ENCODE measurements around the gene FKBP1B. TPM values are rescaled to one million over a fixed set of nuclear protein-coding genes. Genes with fewer than 3 reads are reported as not detected.

The FKBP1B gene
- polyA plus RNA-seq, 1 of the 3 experiments (the other 2 are of a cell fraction) = 69.7 TPM

DNA sequence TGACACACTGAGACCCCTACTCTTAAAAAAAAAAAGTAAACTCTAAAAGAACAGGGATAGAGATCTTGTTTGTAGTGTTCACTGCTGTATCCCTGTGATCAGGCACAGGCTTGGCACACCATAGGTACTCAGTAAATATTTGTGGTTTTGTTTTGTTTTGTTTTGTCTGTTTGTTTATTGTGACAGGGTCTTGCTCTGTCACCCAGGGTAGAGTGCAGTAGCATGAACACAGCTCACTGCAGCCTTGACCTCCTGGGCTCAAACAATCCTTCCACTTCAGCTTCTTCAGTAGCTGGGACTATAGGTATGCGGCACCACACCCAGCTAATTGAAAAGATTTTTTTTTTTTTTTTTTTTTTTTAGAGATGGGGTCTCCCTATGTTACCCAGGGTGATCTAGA is 3.4 kb downstream of the FKBP1B start (continued):
- TF ChIP-seq FOSL2 (IDR thresholded peaks at IDR 0.05; ENCODE audit: borderline replicate concordance, low read depth) = no peak
- TF ChIP-seq, protein P1, sequence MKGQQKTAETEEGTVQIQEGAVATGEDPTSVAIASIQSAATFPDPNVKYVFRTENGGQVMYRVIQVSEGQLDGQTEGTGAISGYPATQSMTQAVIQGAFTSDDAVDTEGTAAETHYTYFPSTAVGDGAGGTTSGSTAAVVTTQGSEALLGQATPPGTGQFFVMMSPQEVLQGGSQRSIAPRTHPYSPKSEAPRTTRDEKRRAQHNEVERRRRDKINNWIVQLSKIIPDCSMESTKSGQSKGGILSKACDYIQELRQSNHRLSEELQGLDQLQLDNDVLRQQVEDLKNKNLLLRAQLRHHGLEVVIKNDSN (IDR thresholded peaks at IDR 0.05; ENCODE audit: borderline replicate concordance, low read depth) = no peak
- TF ChIP-seq YY1 (IDR thresholded peaks at IDR 0.05; ENCODE audit: low read depth) = no peak
- no peak for TF ChIP-seq RCOR1 (IDR thresholded peaks at IDR 0.05; ENCODE audit: low read length)
- no peak for TF ChIP-seq MEF2A (IDR thresholded peaks at IDR 0.05; ENCODE audit: borderline replicate concordance, low read depth)
- TF ChIP-seq EZH2phosphoT487 (IDR thresholded peaks at IDR 0.05; ENCODE audit: borderline replicate concordance, low read depth) = no peak

DNA sequence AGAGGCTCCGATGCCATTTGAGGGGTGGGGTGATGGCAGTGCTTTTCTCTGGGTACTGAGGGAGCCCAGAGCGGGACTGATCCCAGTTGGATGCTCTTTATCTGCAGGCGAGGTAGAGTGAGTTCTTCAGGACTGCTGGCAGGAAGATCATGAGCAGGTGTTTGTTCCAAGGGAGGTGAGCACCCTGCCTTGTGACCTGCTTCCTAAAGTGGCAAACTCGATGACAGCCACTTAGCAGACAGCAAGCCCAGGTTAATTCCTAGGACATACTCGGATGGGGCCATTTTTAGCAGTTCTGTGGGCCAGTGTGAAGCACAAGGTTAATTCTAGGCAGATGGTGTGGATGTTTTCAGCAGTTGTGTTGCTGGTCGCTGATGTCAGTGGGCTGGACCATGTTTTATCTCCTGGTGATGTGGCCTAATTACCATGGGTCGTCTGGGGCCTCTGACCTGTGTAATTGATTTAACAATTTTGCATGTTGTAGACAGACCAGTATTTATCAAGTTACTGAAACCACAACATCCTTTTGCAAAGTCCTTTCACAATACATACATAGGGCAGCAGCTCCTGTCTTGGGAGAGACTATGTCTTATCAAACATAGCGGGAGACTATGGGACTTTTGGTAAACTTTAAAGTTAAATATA is 4.9 kb downstream of the FKBP1B start:
- ChIA-PET CTCF (interaction anchor here (1.5 to 1.9 kb wide), 4 partner anchors 12 to 230 kb away, joined by 3 to 4 read pairs (median 4); partner anchors contain the start of gene SF3B6), POLR2A (interaction anchor here (1.0 kb wide), 1 partner anchor 12 kb away, joined by 4 read pairs; no protein-coding TSS in a partner anchor)
- H3K9me2 ChIP-seq = no peaks in the 10 kb centered on the region
- WGBS (ENCODE audit: low lambda C conversion rate) = 62% methylated on average over 8 of the region's 8 CpGs
- peak; percentile 37 for DNase-seq
- H3K4me2 ChIP-seq = no peak overlapping the region
- H4K20me1 ChIP-seq (ENCODE audit: insufficient read depth) = no peaks in the 10 kb centered on the region
- peaks cover 9% of the 10 kb centered on the region for H3F3A ChIP-seq (replicated peaks; ENCODE audit: insufficient read depth)
- peaks cover 0 to 11% of the 10 kb centered on the region in 2 experiments for H3K36me3 ChIP-seq (replicated peaks in 1 of 2; ENCODE audit: control insufficient read depth in 1 of 2, insufficient read depth in 2 of 2, low read length in 1 of 2)
- no peak overlapping the region for H3K9ac ChIP-seq
- no peaks in the 10 kb centered on the region for H3K9me3 ChIP-seq
- H3K4me1 ChIP-seq (ENCODE audit: control insufficient read depth in 1 of 2, insufficient read depth in 2 of 2, low read depth in 1 of 2, low read length in 1 of 2) = peaks cover 0 to 15% of the 10 kb centered on the region in 2 experiments; a peak in 1 of 4 replicates
- peak overlapping the region in 1 of 2 experiments; percentile 56; a peak in 1 of 4 replicates for H3K27ac ChIP-seq (ENCODE audit: low read depth in 2 of 2, low read length in 1 of 2)
- H3K4me3 ChIP-seq (ENCODE audit: low read depth in 2 of 2, low read length in 1 of 2) = no peak overlapping the region
- TF ChIP-seq MXI1 (IDR thresholded peaks at IDR 0.05; ENCODE audit: low read depth, low read length) (no peak), MEF2A (IDR thresholded peaks at IDR 0.05; ENCODE audit: borderline replicate concordance, low read depth) (no peak), TEAD4 (IDR thresholded peaks at IDR 0.05; ENCODE audit: borderline replicate concordance, insufficient read depth) (no peak), EP300 (IDR thresholded peaks at IDR 0.05; ENCODE audit: borderline replicate concordance in 1 of 2, low read depth in 1 of 2, low read length in 1 of 2) (no peak), TCF12 (IDR thresholded peaks at IDR 0.05) (no peak), GATA2 (CRISPR knock-in tag; IDR thresholded peaks at IDR 0.05) (no peak), GABPA (IDR thresholded peaks at IDR 0.05; ENCODE audit: low read depth) (no peak), TAF1 (IDR thresholded peaks at IDR 0.05; ENCODE audit: borderline replicate concordance, low read depth, low read length) (no peak), FOXM1 (IDR thresholded peaks at IDR 0.05; ENCODE audit: low read depth) (no peak), YY1 (IDR thresholded peaks at IDR 0.05; ENCODE audit: low read depth) (no peak), RCOR1 (IDR thresholded peaks at IDR 0.05; ENCODE audit: low read length) (no peak), NFIC (IDR thresholded peaks at IDR 0.05; ENCODE audit: borderline replicate concordance) (no peak)
- TF ChIP-seq, protein P2, sequence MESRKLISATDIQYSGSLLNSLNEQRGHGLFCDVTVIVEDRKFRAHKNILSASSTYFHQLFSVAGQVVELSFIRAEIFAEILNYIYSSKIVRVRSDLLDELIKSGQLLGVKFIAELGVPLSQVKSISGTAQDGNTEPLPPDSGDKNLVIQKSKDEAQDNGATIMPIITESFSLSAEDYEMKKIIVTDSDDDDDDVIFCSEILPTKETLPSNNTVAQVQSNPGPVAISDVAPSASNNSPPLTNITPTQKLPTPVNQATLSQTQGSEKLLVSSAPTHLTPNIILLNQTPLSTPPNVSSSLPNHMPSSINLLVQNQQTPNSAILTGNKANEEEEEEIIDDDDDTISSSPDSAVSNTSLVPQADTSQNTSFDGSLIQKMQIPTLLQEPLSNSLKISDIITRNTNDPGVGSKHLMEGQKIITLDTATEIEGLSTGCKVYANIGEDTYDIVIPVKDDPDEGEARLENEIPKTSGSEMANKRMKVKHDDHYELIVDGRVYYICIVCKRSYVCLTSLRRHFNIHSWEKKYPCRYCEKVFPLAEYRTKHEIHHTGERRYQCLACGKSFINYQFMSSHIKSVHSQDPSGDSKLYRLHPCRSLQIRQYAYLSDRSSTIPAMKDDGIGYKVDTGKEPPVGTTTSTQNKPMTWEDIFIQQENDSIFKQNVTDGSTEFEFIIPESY (IDR thresholded peaks at IDR 0.05; ENCODE audit: borderline replicate concordance, low read depth) = no peak
- TF ChIP-seq, protein P3, sequence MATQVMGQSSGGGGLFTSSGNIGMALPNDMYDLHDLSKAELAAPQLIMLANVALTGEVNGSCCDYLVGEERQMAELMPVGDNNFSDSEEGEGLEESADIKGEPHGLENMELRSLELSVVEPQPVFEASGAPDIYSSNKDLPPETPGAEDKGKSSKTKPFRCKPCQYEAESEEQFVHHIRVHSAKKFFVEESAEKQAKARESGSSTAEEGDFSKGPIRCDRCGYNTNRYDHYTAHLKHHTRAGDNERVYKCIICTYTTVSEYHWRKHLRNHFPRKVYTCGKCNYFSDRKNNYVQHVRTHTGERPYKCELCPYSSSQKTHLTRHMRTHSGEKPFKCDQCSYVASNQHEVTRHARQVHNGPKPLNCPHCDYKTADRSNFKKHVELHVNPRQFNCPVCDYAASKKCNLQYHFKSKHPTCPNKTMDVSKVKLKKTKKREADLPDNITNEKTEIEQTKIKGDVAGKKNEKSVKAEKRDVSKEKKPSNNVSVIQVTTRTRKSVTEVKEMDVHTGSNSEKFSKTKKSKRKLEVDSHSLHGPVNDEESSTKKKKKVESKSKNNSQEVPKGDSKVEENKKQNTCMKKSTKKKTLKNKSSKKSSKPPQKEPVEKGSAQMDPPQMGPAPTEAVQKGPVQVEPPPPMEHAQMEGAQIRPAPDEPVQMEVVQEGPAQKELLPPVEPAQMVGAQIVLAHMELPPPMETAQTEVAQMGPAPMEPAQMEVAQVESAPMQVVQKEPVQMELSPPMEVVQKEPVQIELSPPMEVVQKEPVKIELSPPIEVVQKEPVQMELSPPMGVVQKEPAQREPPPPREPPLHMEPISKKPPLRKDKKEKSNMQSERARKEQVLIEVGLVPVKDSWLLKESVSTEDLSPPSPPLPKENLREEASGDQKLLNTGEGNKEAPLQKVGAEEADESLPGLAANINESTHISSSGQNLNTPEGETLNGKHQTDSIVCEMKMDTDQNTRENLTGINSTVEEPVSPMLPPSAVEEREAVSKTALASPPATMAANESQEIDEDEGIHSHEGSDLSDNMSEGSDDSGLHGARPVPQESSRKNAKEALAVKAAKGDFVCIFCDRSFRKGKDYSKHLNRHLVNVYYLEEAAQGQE (IDR thresholded peaks at IDR 0.05; ENCODE audit: low read depth, low read length) = no peak
- TF ChIP-seq, protein P4, sequence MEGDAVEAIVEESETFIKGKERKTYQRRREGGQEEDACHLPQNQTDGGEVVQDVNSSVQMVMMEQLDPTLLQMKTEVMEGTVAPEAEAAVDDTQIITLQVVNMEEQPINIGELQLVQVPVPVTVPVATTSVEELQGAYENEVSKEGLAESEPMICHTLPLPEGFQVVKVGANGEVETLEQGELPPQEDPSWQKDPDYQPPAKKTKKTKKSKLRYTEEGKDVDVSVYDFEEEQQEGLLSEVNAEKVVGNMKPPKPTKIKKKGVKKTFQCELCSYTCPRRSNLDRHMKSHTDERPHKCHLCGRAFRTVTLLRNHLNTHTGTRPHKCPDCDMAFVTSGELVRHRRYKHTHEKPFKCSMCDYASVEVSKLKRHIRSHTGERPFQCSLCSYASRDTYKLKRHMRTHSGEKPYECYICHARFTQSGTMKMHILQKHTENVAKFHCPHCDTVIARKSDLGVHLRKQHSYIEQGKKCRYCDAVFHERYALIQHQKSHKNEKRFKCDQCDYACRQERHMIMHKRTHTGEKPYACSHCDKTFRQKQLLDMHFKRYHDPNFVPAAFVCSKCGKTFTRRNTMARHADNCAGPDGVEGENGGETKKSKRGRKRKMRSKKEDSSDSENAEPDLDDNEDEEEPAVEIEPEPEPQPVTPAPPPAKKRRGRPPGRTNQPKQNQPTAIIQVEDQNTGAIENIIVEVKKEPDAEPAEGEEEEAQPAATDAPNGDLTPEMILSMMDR (IDR thresholded peaks at IDR 0.05) = no peak
- H3K79me2 ChIP-seq (ENCODE audit: insufficient read depth) = no peaks in the 10 kb centered on the region
- no peaks in the 10 kb centered on the region for H3K27me3 ChIP-seq (ENCODE audit: insufficient read depth)
- no peak overlapping the region for H2AFZ ChIP-seq (ENCODE audit: low read depth)
